Measurements from ENCODE around the gene NME4.
"Not testable (repeated sequence)": the region's sequence is repeated elsewhere in the genome, so short reads cannot be mapped to it uniquely, and the experiment has no call there.

NME4 gene

GRCh38 chr16:386641-387156 lies 10.3 kb upstream of the NME4 start:
- H3K27ac ChIP-seq (ENCODE audit: insufficient read depth, low read depth, low read length, poor library complexity, severe bottlenecking): peak overlapping the region; percentile 55
- H3K27me3 ChIP-seq (ENCODE audit: control insufficient read depth, insufficient read depth, low read length, poor library complexity, severe bottlenecking): peaks cover 24% of the 10 kb centered on the region
- H3K36me3 ChIP-seq (ENCODE audit: control insufficient read depth, insufficient read depth, low read length): no peaks in the 10 kb centered on the region
- no peak overlapping the region for H3K4me3 ChIP-seq (ENCODE audit: insufficient read depth, low read depth, low read length)
- H3K4me1 ChIP-seq (ENCODE audit: control insufficient read depth, insufficient read depth, low read length): peaks cover 12% of the 10 kb centered on the region
- no peaks in the 10 kb centered on the region for H3K9me3 ChIP-seq (ENCODE audit: control insufficient read depth, low read length)
- 87% methylated on average over 19 of the region's 19 CpGs for WGBS, 2 experiments

- not testable (repeated sequence) for H3K4me3 ChIP-seq (ENCODE audit: insufficient read depth, low read depth, low read length); H3K4me1 ChIP-seq (ENCODE audit: control insufficient read depth, insufficient read depth, low read length); H3K27ac ChIP-seq (ENCODE audit: insufficient read depth, low read depth, low read length, poor library complexity, severe bottlenecking); H3K9me3 ChIP-seq (ENCODE audit: control insufficient read depth, low read length); H3K36me3 ChIP-seq (ENCODE audit: control insufficient read depth, insufficient read depth, low read length)
- H3K27me3 ChIP-seq (ENCODE audit: control insufficient read depth, insufficient read depth, low read length, poor library complexity, severe bottlenecking): peaks cover 13% of the 10 kb centered on the region
- WGBS, 2 experiments: 82 to 85% methylated on average over 20 of the region's 20 CpGs
These were observed 9.0 kb upstream of the NME4 start for GRCh38 chr16:387761-388666.

GRCh38 chr16:389352-389751 lies 7.6 kb upstream of the NME4 start:
- Histone ChIP-seq H3K36me3 (ENCODE audit: control insufficient read depth, insufficient read depth, low read length) (no peaks in the 10 kb centered on the region), H3K27ac (ENCODE audit: insufficient read depth, low read depth, low read length, poor library complexity, severe bottlenecking) (no peak overlapping the region), H3K9me3 (ENCODE audit: control insufficient read depth, low read length) (no peaks in the 10 kb centered on the region), H3K4me1 (ENCODE audit: control insufficient read depth, insufficient read depth, low read length) (no peaks in the 10 kb centered on the region), H3K27me3 (ENCODE audit: control insufficient read depth, insufficient read depth, low read length, poor library complexity, severe bottlenecking) (no peaks in the 10 kb centered on the region), H3K4me3 (ENCODE audit: insufficient read depth, low read depth, low read length) (no peak overlapping the region)
- 87 to 88% methylated on average over 10 of the region's 10 CpGs for WGBS, 2 experiments

GRCh38 chr16:391885-392335 lies 5.1 kb upstream of the NME4 start:
- H3K9me3 ChIP-seq (ENCODE audit: control insufficient read depth, low read length): no peaks in the 10 kb centered on the region
- peaks cover 8% of the 10 kb centered on the region for H3K4me1 ChIP-seq (ENCODE audit: control insufficient read depth, insufficient read depth, low read length)
- no peaks in the 10 kb centered on the region for H3K36me3 ChIP-seq (ENCODE audit: control insufficient read depth, insufficient read depth, low read length)
- 62 to 64% methylated on average over 7 of the region's 7 CpGs for WGBS, 2 experiments
- H3K4me3 ChIP-seq (ENCODE audit: insufficient read depth, low read depth, low read length): no peak overlapping the region
- H3K27me3 ChIP-seq (ENCODE audit: control insufficient read depth, insufficient read depth, low read length, poor library complexity, severe bottlenecking): no peaks in the 10 kb centered on the region
- H3K27ac ChIP-seq (ENCODE audit: insufficient read depth, low read depth, low read length, poor library complexity, severe bottlenecking): no peak overlapping the region

- H3K4me3 ChIP-seq (ENCODE audit: insufficient read depth, low read depth, low read length): no peak overlapping the region
- no peak overlapping the region for H3K27ac ChIP-seq (ENCODE audit: insufficient read depth, low read depth, low read length, poor library complexity, severe bottlenecking)
- no peaks in the 10 kb centered on the region for H3K9me3 ChIP-seq (ENCODE audit: control insufficient read depth, low read length)
- peaks cover 8% of the 10 kb centered on the region for H3K4me1 ChIP-seq (ENCODE audit: control insufficient read depth, insufficient read depth, low read length)
- no peaks in the 10 kb centered on the region for H3K27me3 ChIP-seq (ENCODE audit: control insufficient read depth, insufficient read depth, low read length, poor library complexity, severe bottlenecking)
- no peaks in the 10 kb centered on the region for H3K36me3 ChIP-seq (ENCODE audit: control insufficient read depth, insufficient read depth, low read length)
- 90 to 92% methylated on average over 7 of the region's 7 CpGs for WGBS, 2 experiments
These were observed 4.5 kb upstream of the NME4 start for GRCh38 chr16:392450-393030.

GRCh38 chr16:396199-396598 lies 800 bp upstream of the NME4 start:
- H3K4me1 ChIP-seq (ENCODE audit: control insufficient read depth, insufficient read depth, low read length): peaks cover 8% of the 10 kb centered on the region
- peaks cover 5% of the 10 kb centered on the region for H3K36me3 ChIP-seq (ENCODE audit: control insufficient read depth, insufficient read depth, low read length)
- 11 to 24% methylated on average over 3 of the region's 3 CpGs for WGBS, 2 experiments
- H3K27ac ChIP-seq (ENCODE audit: insufficient read depth, low read depth, low read length, poor library complexity, severe bottlenecking): peak overlapping the region; percentile 3
- H3K4me3 ChIP-seq (ENCODE audit: insufficient read depth, low read depth, low read length): peak overlapping the region; percentile 31
- no peaks in the 10 kb centered on the region for H3K9me3 ChIP-seq (ENCODE audit: control insufficient read depth, low read length)
- no peaks in the 10 kb centered on the region for H3K27me3 ChIP-seq (ENCODE audit: control insufficient read depth, insufficient read depth, low read length, poor library complexity, severe bottlenecking)

- peak overlapping the region; percentile 31 for H3K4me3 ChIP-seq (ENCODE audit: insufficient read depth, low read depth, low read length)
- H3K4me1 ChIP-seq (ENCODE audit: control insufficient read depth, insufficient read depth, low read length): peaks cover 8% of the 10 kb centered on the region
- H3K27me3 ChIP-seq (ENCODE audit: control insufficient read depth, insufficient read depth, low read length, poor library complexity, severe bottlenecking): no peaks in the 10 kb centered on the region
- peak overlapping the region; percentile 3 for H3K27ac ChIP-seq (ENCODE audit: insufficient read depth, low read depth, low read length, poor library complexity, severe bottlenecking)
- 6 to 9% methylated on average over 22 of the region's 22 CpGs for WGBS, 2 experiments
- no peaks in the 10 kb centered on the region for H3K9me3 ChIP-seq (ENCODE audit: control insufficient read depth, low read length)
- H3K36me3 ChIP-seq (ENCODE audit: control insufficient read depth, insufficient read depth, low read length): peaks cover 5% of the 10 kb centered on the region
These were observed 394 bp upstream of the NME4 start for GRCh38 chr16:396605-397004.

GRCh38 chr16:397736-398332 lies 835 bp downstream of the NME4 start:
- H3K27me3 ChIP-seq (ENCODE audit: control insufficient read depth, insufficient read depth, low read length, poor library complexity, severe bottlenecking): no peaks in the 10 kb centered on the region

GRCh38 chr16:398561-399339 lies 1.8 kb downstream of the NME4 start:
- peaks cover 5% of the 10 kb centered on the region for H3K36me3 ChIP-seq (ENCODE audit: control insufficient read depth, insufficient read depth, low read length)
- H3K27me3 ChIP-seq (ENCODE audit: control insufficient read depth, insufficient read depth, low read length, poor library complexity, severe bottlenecking): no peaks in the 10 kb centered on the region
- H3K4me3 ChIP-seq (ENCODE audit: insufficient read depth, low read depth, low read length): peak overlapping the region; percentile 23
- no peak overlapping the region for H3K27ac ChIP-seq (ENCODE audit: insufficient read depth, low read depth, low read length, poor library complexity, severe bottlenecking)
- WGBS, 2 experiments: 90 to 92% methylated on average over 24 of the region's 24 CpGs
- H3K9me3 ChIP-seq (ENCODE audit: control insufficient read depth, low read length): no peaks in the 10 kb centered on the region
- peaks cover 8% of the 10 kb centered on the region for H3K4me1 ChIP-seq (ENCODE audit: control insufficient read depth, insufficient read depth, low read length)

More at GRCh38 chr16:397736-398332, 835 bp downstream of the NME4 start:
- no peaks in the 10 kb centered on the region for H3K9me3 ChIP-seq (ENCODE audit: control insufficient read depth, low read length)
- peak overlapping the region; percentile 23 for H3K4me3 ChIP-seq (ENCODE audit: insufficient read depth, low read depth, low read length)
- peak overlapping the region; percentile 69 for H3K27ac ChIP-seq (ENCODE audit: insufficient read depth, low read depth, low read length, poor library complexity, severe bottlenecking)
- WGBS, 2 experiments: 32 to 35% methylated on average over 29 of the region's 29 CpGs
- peaks cover 5% of the 10 kb centered on the region for H3K36me3 ChIP-seq (ENCODE audit: control insufficient read depth, insufficient read depth, low read length)
- H3K4me1 ChIP-seq (ENCODE audit: control insufficient read depth, insufficient read depth, low read length): peaks cover 8% of the 10 kb centered on the region
